ENCODE results near the gene CYP19A1. TPM values are rescaled to one million over a fixed set of nuclear protein-coding genes. Genes with fewer than 3 reads are reported as not detected.

The CYP19A1 gene
- total and polyA plus RNA-seq, 7 experiments from 2014 or later = 0.48 to 1.4 TPM; not detected in 5

DNA sequence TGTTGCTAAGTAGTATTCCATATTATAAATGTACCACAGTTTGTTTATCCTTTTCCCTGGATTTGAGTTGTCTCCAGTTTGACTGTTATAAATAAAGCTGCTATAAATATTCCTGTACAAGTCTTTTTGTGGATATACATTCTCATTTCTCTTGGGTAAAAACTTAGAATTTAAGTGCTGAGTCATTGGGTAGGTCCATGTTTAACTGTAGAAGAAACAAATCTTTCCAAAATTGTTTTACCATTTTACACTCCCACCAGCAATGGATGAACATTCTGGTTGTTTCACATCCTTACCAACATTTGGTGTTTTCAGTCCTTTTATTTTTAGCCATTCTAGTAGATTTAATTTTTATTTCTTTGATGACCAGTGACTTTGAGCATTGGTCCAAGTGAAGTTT, 169.7 kb downstream of the CYP19A1 start:
- Mint-ChIP-seq H3K36me3 (no peaks in the 10 kb centered on the region), H3K27me3 (peaks cover 25 to 43% (median 35%) of the 10 kb centered on the region in 5 donors), H3K4me3 (no peak overlapping the region), H3K9me3 (peaks cover 0 to 5% (median 0%) of the 10 kb centered on the region in 11 donors), H3K4me1 (no peaks in the 10 kb centered on the region), H3K27ac (no peak overlapping the region)
- H3K36me3 ChIP-seq (ENCODE audit: control insufficient read depth in 2 of 3, insufficient read depth in 3 of 3, low read length in 3 of 3) = no peaks in the 10 kb centered on the region
- no peak overlapping the region for H3K4me3 ChIP-seq (ENCODE audit: low read length)
- H3K27ac ChIP-seq (ENCODE audit: low read depth, low read length) = no peak overlapping the region
- ChIA-PET POLR2A (no interaction called here), CTCF (no interaction called here)
- DNase-seq = no peak
- ATAC-seq = no peak
- no peaks in the 10 kb centered on the region for H3K9me3 ChIP-seq (ENCODE audit: control insufficient read depth in 2 of 3, low read length in 3 of 3)
- intact Hi-C loops (cut with micrococcal nuclease) = loop anchor here in 1 of 2 donors (10.0 kb wide), 1 partner anchor 326 kb away; no protein-coding TSS in a partner anchor
- no peaks in the 10 kb centered on the region for H3K4me1 ChIP-seq (ENCODE audit: control insufficient read depth in 2 of 2, insufficient read depth in 2 of 2, low read length in 2 of 2)
- H3K27me3 ChIP-seq (ENCODE audit: control insufficient read depth in 2 of 2, insufficient read depth in 2 of 2, low read length in 2 of 2) = peaks cover under 1 to 5% of the 10 kb centered on the region in 2 donors

DNA sequence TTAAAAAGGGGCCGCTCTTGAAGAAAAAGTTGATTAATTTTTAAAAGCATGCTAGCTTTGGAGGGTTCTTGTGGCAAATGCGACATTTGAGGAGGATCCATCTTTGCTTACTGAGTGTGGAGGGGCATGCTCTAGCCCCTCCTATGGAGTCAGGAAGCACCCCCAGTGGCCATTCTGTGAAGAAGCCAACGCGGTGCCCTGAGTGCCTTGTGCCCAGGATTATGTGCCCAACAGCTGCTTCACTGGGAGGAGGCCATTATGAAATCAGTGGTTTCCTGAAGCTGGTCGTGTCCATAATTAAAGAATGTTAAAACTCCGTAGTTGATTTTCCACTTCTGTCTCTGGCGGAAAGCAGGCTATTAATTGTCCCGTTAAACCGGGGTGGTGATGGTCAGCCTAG, 174.6 kb downstream of the CYP19A1 start:
- H3K4me3 Mint-ChIP-seq = no peak overlapping the region

DNA sequence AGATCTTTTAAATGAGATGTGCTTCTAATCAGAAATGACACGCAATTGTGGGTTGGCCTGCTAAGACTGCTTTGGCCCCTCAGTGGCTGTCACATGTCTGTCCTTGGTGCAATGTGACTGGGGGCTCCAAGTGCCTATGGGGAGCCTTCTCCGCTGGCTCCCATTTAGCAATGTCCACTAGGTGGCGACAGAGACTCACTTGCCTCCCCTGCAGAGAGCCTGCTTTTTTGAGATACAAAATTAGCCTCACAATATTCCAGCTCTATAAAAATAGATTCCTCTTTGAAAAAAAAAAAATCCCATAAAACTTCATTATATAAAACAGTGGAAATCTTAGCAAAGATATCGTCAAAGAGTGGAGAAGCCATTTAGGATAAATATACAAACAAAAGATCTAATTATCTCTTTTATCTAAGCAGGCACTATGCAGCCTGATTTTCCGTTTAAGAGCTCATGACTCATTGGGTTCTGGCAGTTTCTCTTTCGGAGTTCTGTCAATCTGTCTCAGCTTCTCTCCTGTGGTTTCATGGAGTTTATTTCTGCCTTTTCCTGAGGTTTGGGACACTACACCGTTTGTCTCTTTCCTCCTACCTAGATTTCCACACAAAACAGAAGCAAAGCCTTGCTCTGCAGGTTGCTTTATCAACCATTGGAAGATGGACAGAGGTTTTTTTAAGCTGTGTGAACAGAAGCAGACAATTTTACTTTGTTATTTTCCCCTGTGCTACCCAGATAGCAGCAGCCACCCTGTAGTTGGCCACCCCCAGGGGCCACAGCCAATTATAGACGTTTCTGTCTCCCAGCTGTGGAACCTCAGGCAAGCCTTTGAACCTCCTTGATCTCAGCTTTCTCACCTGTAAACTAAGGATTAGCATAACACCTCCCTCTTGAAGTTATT, 175.3 kb downstream of the CYP19A1 start:
- H3K4me1 ChIP-seq (ENCODE audit: control insufficient read depth in 2 of 2, insufficient read depth in 2 of 2, low read length in 2 of 2) = peaks cover 0 to 6% of the 10 kb centered on the region in 2 donors
- Mint-ChIP-seq H3K27ac (no peak overlapping the region), H3K36me3 (no peaks in the 10 kb centered on the region), H3K9me3 (peaks cover 0 to 3% (median 0%) of the 10 kb centered on the region in 11 donors), H3K4me3 (no peak overlapping the region), H3K4me1 (peaks cover 0 to 7% (median 0%) of the 10 kb centered on the region in 7 donors), H3K27me3 (peaks cover 16 to 39% (median 27%) of the 10 kb centered on the region in 5 donors)
- ChIA-PET CTCF (interaction anchor here (0.9 to 2.1 kb wide), 5 partner anchors 11 to 614 kb away, joined by 3 to 4 read pairs (median 4); no protein-coding TSS in a partner anchor), POLR2A (no interaction called here)
- intact Hi-C loops (cut with micrococcal nuclease) = loop anchor here (1.0 to 10.0 kb wide), 6 partner anchors 29 to 332 kb away; no protein-coding TSS in a partner anchor
- H3K27me3 ChIP-seq (ENCODE audit: control insufficient read depth in 2 of 2, insufficient read depth in 2 of 2, low read length in 2 of 2) = peaks cover 7 to 12% of the 10 kb centered on the region in 2 donors
- ATAC-seq = peak; percentile 77
- H3K36me3 ChIP-seq (ENCODE audit: control insufficient read depth in 2 of 3, insufficient read depth in 3 of 3, low read length in 3 of 3) = no peaks in the 10 kb centered on the region
- H3K4me3 ChIP-seq (ENCODE audit: low read length) = no peak overlapping the region
- no peak overlapping the region for H3K27ac ChIP-seq (ENCODE audit: low read depth, low read length)
- peak in 8 of 9 donors; percentile 13 to 64 (median 26) for DNase-seq
- H3K9me3 ChIP-seq (ENCODE audit: control insufficient read depth in 2 of 3, low read length in 3 of 3) = no peaks in the 10 kb centered on the region

More for the DNA sequence above, 174.6 kb downstream of the CYP19A1 start:
- peaks cover 0 to 6% of the 10 kb centered on the region in 2 donors for H3K4me1 ChIP-seq (ENCODE audit: control insufficient read depth in 2 of 2, insufficient read depth in 2 of 2, low read length in 2 of 2)
- Mint-ChIP-seq H3K36me3 (no peaks in the 10 kb centered on the region), H3K27ac (no peak overlapping the region), H3K27me3 (peaks cover 16 to 39% (median 31%) of the 10 kb centered on the region in 5 donors), H3K9me3 (peaks cover 0 to 3% (median 0%) of the 10 kb centered on the region in 11 donors), H3K4me1 (peaks cover 0 to 7% (median 0%) of the 10 kb centered on the region in 7 donors)
- intact Hi-C loops (cut with micrococcal nuclease) = loop anchor here (1.0 to 10.0 kb wide), 6 partner anchors 28 to 331 kb away; no protein-coding TSS in a partner anchor
- no peak overlapping the region for H3K4me3 ChIP-seq (ENCODE audit: low read length)
- peaks cover 7 to 12% of the 10 kb centered on the region in 2 donors for H3K27me3 ChIP-seq (ENCODE audit: control insufficient read depth in 2 of 2, insufficient read depth in 2 of 2, low read length in 2 of 2)
- DNase-seq = no peak
- no peak for ATAC-seq
- H3K27ac ChIP-seq (ENCODE audit: low read depth, low read length) = no peak overlapping the region
- no peaks in the 10 kb centered on the region for H3K36me3 ChIP-seq (ENCODE audit: control insufficient read depth in 2 of 3, insufficient read depth in 3 of 3, low read length in 3 of 3)
- ChIA-PET CTCF (interaction anchor here (0.9 to 1.2 kb wide), 4 partner anchors 30 to 613 kb away, joined by 3 to 4 read pairs (median 4); no protein-coding TSS in a partner anchor), POLR2A (no interaction called here)
- H3K9me3 ChIP-seq (ENCODE audit: control insufficient read depth in 2 of 3, low read length in 3 of 3) = no peaks in the 10 kb centered on the region

DNA sequence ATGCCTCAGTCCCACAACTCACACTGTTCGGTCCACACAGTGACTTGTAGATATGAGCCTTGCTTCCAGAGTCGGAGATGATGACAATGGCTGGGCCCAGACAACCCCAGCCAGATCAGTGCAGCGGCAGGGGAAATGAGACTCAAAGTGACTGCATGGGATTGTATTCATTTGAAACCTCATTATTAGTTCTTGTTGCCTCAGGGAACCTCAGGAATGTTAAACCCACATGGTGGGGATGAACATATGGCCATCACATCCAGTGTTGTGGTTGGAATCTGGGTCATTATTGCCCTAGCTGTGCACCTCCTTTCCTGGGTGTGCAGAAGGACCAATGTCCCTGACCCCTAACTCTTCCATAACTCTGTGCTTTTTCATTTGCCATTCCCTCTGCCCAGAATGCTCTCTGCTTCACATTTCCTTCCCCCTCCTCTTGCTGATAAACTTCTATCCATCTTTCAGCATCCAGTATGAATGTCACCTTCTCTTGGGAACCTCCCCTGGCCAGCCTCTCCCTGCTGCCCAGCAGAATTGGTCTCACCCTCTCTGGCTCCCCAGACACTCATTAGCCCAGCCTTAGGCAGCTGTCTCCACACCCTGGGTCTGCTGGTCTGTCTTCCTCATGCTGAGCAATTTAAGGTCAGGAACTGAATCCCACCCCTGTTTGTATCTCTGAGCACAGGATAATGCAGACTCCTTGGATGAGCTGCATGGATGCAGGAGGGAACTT, 176.7 kb downstream of the CYP19A1 start:
- peaks cover 0 to 7% (median 0%) of the 10 kb centered on the region in 7 donors for H3K4me1 Mint-ChIP-seq
- peaks cover 7 to 12% of the 10 kb centered on the region in 2 donors for H3K27me3 ChIP-seq (ENCODE audit: control insufficient read depth in 2 of 2, insufficient read depth in 2 of 2, low read length in 2 of 2)
- DNase-seq (no peak), ATAC-seq (no peak)
- H3K27ac Mint-ChIP-seq = no peak overlapping the region
- ChIA-PET POLR2A (no interaction called here), CTCF (interaction anchor here (0.6 to 2.1 kb wide), 2 partner anchors 10 to 138 kb away, joined by 3 to 4 read pairs; no protein-coding TSS in a partner anchor)
- no peaks in the 10 kb centered on the region for H3K36me3 ChIP-seq (ENCODE audit: control insufficient read depth in 2 of 3, insufficient read depth in 3 of 3, low read length in 3 of 3)
- peaks cover 0 to 6% of the 10 kb centered on the region in 2 donors for H3K4me1 ChIP-seq (ENCODE audit: control insufficient read depth in 2 of 2, insufficient read depth in 2 of 2, low read length in 2 of 2)
- no peaks in the 10 kb centered on the region for H3K9me3 ChIP-seq (ENCODE audit: control insufficient read depth in 2 of 3, low read length in 3 of 3)
- no peak overlapping the region for H3K27ac ChIP-seq (ENCODE audit: low read depth, low read length)
- no peak overlapping the region for H3K4me3 ChIP-seq (ENCODE audit: low read length)
- H3K27me3 Mint-ChIP-seq = peaks cover 11 to 39% (median 25%) of the 10 kb centered on the region in 5 donors
- H3K9me3 Mint-ChIP-seq = no peaks in the 10 kb centered on the region
- no peaks in the 10 kb centered on the region for H3K36me3 Mint-ChIP-seq
- H3K4me3 Mint-ChIP-seq = no peak overlapping the region
- intact Hi-C loops (cut with micrococcal nuclease) = loop anchor here (2.0 to 10.0 kb wide), 4 partner anchors 121 to 333 kb away; no protein-coding TSS in a partner anchor

DNA sequence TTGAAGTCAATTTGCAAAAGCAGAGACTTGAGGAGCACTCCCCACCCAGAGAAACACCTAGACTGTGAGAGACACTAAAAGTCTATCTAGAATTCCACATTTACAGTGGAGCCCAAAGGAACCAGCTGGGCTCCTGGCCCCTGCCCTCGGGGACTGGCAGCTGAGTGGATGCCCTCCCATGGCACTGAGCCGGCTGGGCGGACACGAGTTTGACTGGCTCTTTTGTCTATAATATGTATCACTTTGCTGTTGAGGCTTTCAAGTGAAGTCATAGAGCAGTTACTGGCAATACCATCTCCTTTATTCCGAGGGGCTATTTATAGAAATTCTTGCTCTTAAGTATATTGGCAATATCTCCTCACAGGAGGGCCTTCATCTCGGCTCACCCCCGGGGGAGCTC, 177.9 kb downstream of the CYP19A1 start:
- H3K27me3 ChIP-seq (ENCODE audit: control insufficient read depth in 2 of 2, insufficient read depth in 2 of 2, low read length in 2 of 2) = peaks cover 7 to 12% of the 10 kb centered on the region in 2 donors
- Mint-ChIP-seq H3K4me3 (no peak overlapping the region), H3K4me1 (peaks cover 0 to 7% (median 0%) of the 10 kb centered on the region in 7 donors), H3K9me3 (no peaks in the 10 kb centered on the region), H3K36me3 (no peaks in the 10 kb centered on the region), H3K27me3 (peaks cover 14 to 40% (median 26%) of the 10 kb centered on the region in 5 donors), H3K27ac (no peak overlapping the region)
- ATAC-seq = no peak
- ChIA-PET CTCF (no interaction called here), POLR2A (no interaction called here)
- H3K4me1 ChIP-seq (ENCODE audit: control insufficient read depth in 2 of 2, insufficient read depth in 2 of 2, low read length in 2 of 2) = peaks cover 0 to 6% of the 10 kb centered on the region in 2 donors
- intact Hi-C loops (cut with micrococcal nuclease) = loop anchor here (5.0 to 10.0 kb wide), 3 partner anchors 222 to 334 kb away; no protein-coding TSS in a partner anchor
- no peaks in the 10 kb centered on the region for H3K36me3 ChIP-seq (ENCODE audit: control insufficient read depth in 2 of 3, insufficient read depth in 3 of 3, low read length in 3 of 3)
- no peak for DNase-seq
- no peak overlapping the region for H3K27ac ChIP-seq (ENCODE audit: low read depth, low read length)
- no peaks in the 10 kb centered on the region for H3K9me3 ChIP-seq (ENCODE audit: control insufficient read depth in 2 of 3, low read length in 3 of 3)
- H3K4me3 ChIP-seq (ENCODE audit: low read length) = no peak overlapping the region

All from naive thymus-derived CD4-positive, alpha-beta T cell (primary cell).